Activated CD4-positive, CD25-positive, alpha-beta regulatory T cell treated with anti-CD3 and anti-CD28 coated beads, Interleukin-2, amount 50 U/mL, for 16 hours (primary cell): ENCODE data around the gene CLMP.
"Not testable (repeated sequence)": the region's sequence is repeated elsewhere in the genome, so short reads cannot be mapped to it uniquely, and the experiment has no call there.

ENCODE experiments used
- DNase-seq: peaks from one replicate; pipeline ENCODE4 v3.0.0-alpha.2; 2020; ENCODE audit warnings: low read depth, low spot score

CLMP gene

DNA sequence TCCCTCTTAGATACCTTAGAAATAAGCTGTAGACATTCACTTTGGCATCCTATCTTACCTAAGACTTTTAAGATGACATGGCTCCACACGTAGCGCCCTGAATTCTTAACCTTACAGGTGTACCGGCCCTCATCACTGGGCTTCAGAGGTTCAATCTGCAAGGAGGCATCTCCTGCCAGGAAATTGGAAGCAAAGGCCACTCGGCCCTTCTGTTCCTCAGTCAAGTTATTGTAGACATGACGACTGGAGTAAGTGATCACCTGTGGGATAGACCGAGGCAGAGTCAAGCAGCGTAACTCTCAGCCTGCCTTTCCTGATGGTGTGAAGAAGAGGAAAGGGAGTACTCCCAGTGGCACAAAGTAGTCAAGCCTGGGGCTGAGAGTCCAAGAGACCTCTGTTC, 110.6 kb downstream of the CLMP start:
- DNase-seq: no peak

DNA sequence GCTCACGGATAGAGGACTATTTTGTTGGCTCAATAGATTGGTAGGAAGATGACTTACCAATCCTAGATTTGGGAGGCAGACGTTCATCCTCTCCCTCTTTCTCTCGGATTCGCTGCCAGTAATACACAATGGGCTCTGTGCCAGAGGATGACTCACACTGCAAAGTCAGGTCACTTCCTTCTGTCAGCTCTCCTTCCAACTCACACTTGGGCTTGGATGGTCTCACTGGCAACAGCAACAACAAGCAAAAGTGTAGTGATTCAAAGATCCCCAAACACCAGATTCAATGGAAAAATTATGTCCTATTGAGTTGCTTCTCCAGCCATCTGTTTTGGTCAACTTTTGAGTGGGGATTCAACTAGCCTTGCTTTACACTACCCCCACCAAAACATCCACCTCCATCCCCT, 111.4 kb downstream of the CLMP start:
- DNase-seq: no peak

DNA sequence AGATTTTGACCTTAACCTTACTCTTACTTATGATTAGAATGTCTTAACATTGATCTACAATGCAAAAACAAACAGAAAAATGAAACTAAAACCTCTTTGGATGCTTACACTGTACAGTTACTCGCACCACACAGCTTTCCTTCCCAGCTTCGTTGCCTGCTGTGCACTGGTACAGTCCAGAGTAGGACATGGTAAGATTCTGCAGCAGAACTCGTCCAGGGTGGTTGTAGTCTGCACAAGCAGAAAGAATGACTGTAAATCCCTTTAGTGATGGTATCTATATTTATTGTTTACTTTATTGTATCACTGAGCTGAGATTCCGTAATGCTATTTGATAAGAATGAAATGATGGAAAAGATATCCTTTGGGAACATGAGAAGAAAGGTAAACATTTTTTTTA, 112.1 kb downstream of the CLMP start:
- DNase-seq: no peak

DNA sequence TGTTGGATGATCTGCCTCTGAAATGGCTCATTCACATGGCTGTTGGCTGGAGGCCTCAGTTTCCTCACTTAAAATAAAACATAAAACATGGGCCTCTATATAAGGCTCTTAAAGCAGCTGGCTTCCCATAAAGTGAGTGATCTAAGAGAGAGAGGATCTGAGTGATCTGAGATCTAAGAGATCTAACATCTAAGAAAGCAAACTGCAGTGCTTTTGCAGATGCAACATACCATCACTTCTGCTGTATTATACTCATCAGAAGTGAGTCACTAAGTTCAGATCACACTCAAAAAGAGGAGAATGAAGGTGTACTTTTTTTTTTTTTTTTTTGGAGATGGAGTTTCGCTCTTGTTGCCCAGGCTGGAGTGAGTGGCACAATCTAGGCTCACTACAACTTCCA, 115.0 kb downstream of the CLMP start:
- DNase-seq: no peak

DNA sequence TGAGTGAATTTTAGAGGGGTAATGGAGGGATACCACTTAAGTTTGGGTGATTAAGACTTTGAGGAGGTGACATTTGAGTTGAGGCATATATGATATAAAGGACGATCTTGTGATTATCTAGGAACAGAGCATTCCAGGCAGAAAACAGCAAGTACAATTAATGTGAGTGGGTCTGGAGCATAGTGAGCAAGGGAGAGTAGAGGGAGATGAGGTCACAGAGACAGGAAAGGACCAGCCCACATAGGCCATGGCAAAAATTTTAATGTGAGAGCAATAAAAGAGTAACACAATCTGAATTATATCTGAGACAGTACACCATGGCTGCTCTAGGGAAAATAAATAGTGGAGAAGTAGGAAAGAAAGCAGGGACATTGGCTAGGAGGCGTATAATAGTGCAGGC, 118.6 kb downstream of the CLMP start:
- DNase-seq: no peak

DNA sequence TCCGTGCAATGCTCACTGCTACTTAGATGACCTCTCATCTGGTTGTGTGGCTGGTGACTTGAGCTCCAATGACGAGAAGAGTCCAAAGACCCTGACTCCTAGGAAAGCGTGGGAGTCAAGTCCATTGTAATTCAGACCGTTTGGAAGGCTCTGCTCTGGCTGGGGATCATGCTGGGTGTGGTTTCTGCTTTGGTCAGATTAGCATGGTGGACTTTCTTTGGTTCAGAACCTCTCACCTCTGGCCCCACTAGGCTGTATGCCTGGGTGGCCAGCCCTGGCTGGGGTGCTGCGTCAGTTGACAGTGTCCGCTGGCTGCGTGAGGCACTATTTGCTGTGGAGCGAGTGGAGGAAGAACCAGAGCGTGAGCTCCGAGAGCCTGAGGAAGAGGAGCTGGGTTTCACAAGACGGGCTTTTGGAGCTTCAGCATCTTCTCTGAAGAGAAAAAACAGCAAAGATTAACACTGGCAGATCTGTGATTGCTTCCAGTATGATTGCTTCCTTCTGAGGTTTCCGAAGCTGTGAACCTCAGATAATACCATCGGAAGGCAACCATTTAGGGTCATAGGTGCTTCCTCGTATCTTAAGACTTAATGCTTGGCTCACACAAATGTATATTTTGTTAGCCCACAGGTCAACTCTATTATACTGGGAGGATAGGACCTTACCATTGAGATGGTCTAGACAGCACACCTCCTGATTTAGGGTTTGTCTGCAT, 121.5 kb downstream of the CLMP start:
- no peak for DNase-seq

DNA sequence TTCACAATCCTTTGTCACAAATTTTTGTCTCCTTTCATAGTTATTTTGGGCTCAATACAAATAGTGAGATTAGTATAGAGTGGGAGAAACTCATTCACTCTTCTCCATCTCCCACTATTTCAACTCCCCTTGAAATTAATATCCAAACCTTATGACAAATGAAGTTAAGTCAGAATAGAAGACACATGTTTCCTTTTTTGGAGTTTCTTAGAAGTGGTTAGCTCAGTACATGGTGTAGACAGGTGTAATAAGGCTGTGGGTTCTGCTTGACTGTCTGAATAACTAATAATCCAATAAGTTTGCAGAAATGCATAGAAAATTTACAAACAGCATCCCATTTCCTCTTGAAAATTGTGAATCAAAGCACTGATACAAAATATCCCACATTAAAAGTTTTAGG, 122.3 kb downstream of the CLMP start:
- no peak for DNase-seq

DNA sequence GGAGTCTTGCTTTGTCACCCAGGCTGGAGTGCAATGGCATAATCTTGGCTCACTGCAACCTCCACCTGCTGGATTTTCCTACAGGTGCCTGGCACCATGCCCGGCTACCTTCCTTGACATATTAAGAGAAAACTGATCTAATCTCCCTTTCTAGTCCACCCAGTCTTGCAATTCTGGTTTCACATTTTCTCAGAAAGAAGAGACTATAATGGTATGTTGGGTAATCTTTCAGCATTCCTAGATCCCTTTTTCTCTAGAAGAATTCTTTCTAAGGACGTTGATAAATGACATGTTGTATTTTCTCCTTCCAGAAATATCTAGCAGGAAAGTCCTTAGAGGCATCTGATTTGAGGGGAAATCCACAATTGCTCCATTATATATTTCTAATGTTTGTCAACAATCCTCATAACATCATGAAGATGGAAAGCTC, 122.7 kb downstream of the CLMP start:
- no peak for DNase-seq

DNA sequence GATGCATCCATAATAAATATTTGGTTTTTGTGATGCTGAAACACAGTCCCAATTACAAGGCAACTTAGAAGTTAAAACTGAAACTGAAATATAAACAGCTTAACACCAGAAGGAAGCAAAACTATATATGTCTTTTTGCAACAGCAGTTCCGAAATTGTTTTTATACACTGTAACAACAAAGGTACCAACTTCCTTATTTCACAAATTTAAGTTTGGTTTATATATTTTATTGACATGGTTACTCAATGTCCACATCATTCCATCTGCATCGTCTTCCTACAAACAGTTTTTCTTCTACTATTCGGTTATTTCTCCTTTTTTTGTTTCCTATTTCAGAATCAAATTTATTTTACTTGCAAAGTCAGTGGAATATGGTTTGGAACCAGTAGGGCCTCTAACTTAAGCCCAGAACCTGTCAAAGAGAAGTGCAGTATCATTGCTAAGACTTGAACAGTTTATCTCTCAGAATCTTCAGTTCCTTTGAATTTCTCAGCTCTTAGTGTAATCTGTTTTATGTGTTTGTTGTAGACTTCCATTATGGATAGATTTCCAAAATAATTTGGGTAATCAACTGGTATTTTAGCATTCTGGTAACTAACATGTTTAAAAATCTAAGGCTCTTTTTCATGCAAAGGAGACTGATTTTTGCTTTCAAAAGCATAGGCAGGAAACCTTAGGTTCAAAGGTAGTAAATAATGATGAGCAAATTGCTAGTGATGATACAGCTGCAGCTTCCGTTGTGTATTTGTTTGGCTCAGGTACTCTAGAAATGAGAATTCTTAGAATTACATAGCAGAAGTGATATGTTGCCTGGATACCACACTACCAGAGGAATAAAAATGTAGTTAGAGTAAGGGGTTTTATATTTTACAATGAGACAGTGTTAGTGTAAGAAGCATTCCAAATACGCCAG, 124.9 kb downstream of the CLMP start:
- no peak for DNase-seq

DNA sequence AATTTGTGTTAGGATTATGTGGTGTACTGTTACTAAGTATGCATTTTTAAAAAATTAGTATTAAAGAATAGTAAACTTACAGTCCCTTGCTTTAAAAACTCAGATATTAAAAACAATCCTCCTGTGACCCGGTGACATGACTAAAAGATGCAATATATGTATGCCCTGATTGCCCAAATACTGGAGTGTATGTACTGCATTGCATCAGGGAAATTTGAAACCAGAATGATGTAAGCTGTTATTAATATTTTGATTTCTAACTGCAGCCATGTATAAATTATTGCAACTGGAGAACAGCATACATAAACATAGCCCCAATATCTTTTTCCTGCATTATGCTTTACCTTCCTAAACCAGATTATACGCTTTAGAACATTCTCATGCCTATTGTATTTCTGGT, 129.4 kb downstream of the CLMP start:
- DNase-seq: no peak

DNA sequence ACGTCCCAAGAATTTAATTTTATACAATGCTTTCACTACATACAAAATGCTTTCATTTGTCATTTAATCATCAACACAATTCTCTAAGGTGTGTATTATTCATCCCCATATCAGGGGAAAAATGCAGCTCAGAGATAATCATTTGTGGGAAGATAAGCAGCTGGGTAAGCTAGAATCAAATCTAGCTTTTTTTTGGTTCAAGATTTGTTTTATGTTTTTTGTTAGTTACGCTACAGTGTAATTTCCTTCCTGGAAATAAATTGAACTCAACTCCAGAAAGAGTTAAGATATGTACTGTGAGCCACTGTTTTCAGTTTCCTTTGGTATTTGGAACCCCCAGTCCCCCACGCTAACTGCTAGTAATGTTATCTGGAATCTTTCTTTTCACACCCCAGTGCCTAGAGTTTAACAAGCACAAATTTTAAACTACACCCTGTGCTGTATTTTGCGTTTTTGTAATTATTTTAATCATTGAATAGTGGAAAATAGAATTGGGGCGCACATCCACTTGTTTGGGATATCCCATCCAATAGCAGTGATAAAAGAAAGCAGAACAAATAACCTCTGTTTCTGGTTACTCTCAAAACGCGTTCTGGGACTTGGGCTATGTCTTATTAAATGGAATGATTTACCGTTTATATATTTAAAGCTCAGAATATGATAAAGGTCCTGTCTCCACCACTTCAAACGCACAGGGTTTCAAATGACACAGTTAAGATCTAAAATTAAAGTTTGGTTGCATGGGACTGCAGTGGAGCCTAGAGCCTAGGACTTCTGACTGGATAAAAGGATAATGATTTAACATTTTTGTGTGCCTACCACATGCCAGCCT, 131.0 kb downstream of the CLMP start:
- no peak for DNase-seq

DNA sequence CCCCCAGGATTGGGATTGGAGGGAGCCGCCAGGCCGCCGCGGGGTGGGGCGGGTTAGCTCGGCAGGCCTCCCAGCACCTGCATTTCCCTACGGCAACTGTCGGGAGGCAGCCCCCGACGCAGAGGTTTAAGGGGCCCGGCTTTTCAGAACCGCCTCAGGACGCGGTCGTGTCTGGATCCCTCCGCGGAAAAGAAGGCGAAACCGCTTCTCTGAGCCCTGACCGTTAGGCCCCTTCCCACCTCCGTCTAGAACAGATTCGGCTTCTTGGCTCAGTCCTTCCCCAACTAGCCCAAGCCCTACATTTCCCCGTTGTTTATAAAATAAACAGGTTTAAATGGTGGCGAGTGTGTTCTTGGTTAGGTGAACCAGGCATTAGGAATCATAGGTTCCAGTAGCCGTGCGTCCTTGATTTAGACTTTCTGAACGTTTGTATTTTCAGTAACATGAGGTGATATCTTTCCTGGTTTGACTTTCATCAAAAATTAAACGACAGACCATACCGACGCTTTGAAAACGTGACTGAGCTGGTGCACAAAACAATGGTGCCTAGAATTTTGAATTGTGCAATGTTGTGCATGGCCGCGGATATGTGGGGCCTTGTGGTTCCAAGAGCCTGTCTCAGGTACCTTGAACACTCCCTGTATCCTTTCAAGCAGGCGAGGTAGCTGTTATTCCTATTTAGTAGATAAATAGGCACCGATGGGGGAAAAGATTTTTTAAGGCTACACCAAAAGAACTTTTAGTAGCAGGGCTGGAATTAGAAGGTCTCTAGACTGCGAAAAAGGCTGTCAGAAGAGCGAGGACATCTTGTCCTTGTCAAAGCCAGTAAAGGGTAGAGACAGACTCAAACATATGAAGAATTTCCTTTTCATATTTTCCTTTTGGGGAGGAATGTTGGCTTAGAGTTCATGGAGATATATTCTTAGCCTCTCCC, 131.9 kb downstream of the CLMP start:
- no peak for DNase-seq

DNA sequence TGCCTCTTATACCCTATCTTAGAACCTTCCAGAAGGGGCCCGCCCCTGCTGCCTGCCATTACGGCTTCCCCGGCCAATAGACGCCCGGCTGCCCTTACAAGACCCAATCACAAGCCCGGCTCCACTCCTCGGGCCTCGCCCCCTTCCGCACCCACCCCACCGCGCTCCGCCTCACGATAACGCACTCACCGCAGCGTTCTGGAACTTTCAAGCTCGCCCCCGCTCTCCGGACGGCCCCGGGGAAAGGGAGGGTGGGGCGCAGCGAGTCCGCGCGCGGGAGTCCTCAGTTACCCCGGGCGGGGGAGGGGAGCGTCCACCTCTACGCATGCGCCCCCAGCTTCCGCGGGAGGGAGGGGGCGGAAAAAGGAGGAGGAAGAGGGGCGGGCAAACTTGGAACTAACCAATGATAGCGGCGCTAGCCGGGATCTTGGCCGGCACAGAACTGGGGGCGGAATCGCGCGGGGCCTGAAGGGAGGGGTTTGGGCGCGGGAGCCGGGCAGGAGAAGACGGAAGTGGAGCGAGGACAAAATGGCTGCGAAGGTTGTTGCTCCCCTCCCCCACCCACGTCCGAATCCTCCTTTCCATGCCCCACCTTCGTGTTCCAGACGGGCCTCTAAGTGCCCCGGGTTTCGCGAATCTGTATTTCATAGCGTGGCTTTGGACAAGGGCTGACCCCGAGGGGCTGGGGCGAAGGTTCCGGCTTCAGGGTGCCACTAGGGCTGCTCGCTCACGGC, 132.7 kb downstream of the CLMP start:
- DNase-seq: peak; percentile 100

DNA sequence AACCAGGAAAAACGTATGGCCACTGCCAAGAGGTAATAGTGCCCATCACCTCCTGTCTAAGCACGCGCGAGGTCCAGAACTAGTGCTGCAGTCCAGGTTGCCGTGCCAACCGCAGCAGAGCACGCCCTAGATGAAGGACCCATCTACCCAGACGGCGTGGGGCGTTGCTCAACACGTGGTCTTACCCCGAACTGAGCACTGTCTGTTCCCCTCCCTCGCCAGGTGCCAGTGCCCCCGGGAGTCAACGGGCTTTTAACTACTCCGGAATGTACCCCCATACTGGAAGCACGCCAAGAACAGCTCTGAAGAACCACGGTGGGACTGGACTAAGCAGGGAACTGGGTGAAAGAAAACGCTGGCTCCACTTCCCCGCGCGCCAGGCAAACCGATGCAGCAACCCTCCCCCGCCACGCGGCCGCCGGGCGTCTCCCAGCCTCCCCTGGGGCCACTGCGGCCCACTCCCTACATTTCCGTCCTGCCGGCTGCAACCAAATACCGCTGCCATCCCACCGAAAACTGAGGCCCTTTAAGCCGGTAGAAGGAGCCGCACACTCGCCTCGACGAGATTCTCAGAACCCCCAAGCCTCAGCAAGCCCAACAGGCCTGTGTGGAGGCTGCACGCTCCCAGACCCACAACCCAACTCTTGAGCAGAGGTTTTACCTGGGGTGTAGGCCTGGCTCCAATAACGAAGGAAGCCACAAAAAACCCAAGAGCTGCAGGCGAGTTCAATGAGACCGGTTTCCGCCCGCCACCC, 133.5 kb downstream of the CLMP start, which contains the start of gene HSPA8:
HSPA8 (minus strand) TSS at position 734 of the 755 bp plus-strand sequence. CDS start 812 bp downstream, outside the sequence.
- peak; percentile 46 for DNase-seq

DNA sequence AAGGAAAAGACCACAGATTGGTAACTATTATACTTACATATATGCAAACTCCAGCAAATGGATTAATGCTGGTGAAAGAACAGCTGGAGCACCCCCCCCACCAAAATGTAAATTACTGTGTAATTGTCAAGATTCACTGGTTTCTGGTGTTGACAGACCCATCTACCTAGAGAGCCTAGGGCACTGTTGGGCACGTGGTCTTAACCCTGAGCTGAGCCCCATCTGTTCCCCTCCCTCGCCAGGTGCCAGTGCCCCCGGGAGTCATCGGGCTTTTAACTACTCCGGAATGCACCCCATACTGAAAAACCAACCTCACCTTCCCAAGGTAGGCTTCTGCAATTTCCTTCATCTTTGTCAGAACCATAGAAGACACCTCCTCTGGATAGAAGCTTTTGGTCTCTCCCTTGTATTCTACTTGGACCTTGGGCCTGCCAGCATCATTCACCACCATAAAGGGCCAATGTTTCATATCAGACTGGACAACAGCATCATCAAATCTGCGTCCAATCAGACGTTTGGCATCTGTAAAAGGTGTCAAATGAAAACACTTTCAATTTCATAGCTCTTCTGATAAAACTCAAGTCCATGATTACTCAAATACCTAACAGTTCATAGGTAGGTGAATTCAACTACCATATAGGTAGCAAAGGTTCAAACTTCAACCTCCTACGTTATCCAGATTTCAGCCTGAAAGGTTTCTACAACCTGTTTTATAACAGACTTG, 134.6 kb downstream of the CLMP start:
- no peak for DNase-seq

DNA sequence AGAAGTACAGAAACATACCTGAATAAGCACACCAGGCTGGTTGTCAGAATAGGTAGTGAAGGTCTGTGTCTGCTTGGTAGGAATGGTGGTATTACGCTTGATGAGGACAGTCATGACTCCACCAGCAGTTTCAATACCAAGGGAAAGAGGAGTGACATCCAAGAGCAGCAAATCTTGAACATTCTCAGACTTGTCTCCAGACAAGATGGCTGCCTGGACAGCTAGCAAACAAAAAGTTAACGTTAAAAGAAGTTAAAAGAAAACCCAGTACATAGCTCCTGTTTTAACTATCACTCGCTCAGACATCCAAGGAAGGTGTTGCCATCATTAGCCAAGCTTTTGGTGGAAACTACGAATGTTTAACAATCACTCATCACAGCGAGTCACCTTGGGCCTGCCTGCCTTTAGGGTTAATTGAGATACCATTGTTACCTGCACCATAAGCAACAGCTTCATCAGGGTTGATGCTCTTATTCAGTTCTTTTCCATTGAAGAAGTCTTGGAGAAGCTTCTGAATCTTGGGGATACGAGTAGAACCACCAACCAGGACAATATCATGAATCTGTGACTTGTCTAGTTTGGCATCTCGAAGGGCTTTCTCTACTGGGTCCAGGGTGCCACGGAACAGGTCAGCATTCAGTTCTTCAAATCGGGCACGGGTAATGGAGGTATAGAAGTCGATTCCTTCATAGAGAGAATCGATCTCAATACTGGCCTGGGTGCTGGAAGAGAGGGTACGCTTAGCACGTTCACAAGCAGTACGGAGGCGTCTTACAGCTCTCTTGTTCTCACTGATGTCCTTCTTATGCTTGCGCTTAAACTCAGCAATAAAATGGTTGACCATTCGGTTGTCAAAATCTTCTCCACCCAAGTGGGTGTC, 135.8 kb downstream of the CLMP start:
- not testable (repeated sequence) for DNase-seq

DNA sequence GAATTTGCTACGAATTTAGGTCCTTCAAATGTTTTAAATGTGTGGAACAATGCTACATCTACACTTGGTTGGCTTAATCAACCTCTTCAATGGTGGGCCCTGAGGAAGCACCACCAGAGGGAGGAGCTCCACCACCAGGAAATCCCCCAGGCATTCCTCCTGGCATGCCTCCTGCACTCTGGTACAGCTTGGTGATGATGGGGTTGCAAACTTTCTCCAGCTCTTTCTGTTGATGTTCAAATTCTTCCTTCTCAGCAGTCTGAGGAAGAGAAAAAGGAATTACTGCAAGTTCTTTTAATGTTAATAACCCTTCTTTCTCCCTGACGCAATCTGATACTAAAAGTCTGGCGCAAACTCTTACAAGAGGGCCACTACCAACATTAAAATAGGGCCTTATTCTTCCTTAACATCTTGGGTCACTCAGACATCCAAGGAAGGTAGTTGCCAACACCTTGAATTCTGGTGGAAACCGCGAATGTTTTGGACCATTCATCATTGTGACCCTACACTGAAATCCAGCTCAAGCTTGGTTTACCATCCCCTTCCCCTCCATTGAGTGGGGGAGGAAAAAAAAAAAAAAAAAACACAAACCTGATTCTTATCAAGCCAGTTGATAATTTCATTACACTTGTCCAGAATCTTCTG, 137.3 kb downstream of the CLMP start:
- no peak for DNase-seq
